Psoas muscle (tissue), 8 donors: ENCODE measurements around the gene GIT1. TPM values are rescaled to one million over a fixed set of nuclear protein-coding genes. Genes with fewer than 3 reads are reported as not detected.

Experiments used
- ATAC-seq, 4 donors: fragments of 200-7000 bp; cut with Tn5 transposase; one replicate each; pipeline ENCODE4 v1.9.1; 2020; ENCODE audit warnings: moderate library complexity in 3 of 4, mild to moderate bottlenecking in 2 of 4
- DNase-seq, 2 donors: peaks; one replicate each; pipeline ENCODE4 v3.0.0-alpha.2; 2020
- H3K27ac ChIP-seq: fragments of 200-600 bp; one replicate; pipeline ENCODE4 v1.8.0; 2022
- H3K27me3 ChIP-seq, 3 donors: fragments of 200-600 bp in 1 of 3; one replicate each; pipeline versions ENCODE4 v1.6.1 to v1.8.0; 2013 to 2022; ENCODE audit warnings: low read length in 2 of 3, mild to moderate bottlenecking in 2 of 3, moderate library complexity in 1 of 3; ENCODE audit not compliant: insufficient read depth in 3 of 3
- H3K36me3 ChIP-seq, 2 donors: fragments of 200-600 bp in 1 of 2; one replicate each; pipeline versions ENCODE4 v1.6.1 to v1.8.0; 2013 to 2022; ENCODE audit warnings: low read depth in 1 of 2, mild to moderate bottlenecking in 1 of 2, moderate library complexity in 1 of 2; ENCODE audit not compliant: insufficient read depth in 1 of 2
- H3K4me1 ChIP-seq: fragments of 200-600 bp; one replicate; pipeline ENCODE4 v1.8.0; 2022
- H3K4me3 ChIP-seq: fragments of 200-600 bp; one replicate; pipeline ENCODE4 v1.8.0; 2022; ENCODE audit warnings: mild to moderate bottlenecking
- H3K9me3 ChIP-seq: fragments of 200-600 bp; one replicate; pipeline ENCODE4 v1.8.0; 2022
- WGBS, 3 donors: extraction: QIAGEN DNeasy Blood & Tissue Kit; methylation state at CpG; one replicate each; pipeline versions ENCODE4 v1.1.6 to v1.1.7; 2013; 5-methylcytosine and 5-hydroxymethylcytosine counted together
- intact Hi-C, 2 donors: fragments of 100-400 bp; cut with DNase I; formaldehyde crosslinking; loops; one replicate each; pipeline versions ENCODE4 v1.11.0 to v1.14.2; 2022
- polyA plus RNA-seq, 3 donors: library from polyadenylated mRNA; stranded (reverse); fragments of 200-250 nt; gene quantifications; one replicate each; pipeline ENCODE4 v1.2.3, GENCODE V29; 2013
- total RNA-seq, 4 donors: library from RNA; stranded (reverse); fragmentation: NEBNext Ultra II Directional in 2 of 4; extraction: Animal tissue kit (Norgen Biotek cat#: 25700) in 2 of 4; gene quantifications; one replicate each; pipeline versions ENCODE4 v1.2.1 to v1.2.4, GENCODE V29; 2021 to 2023
- TF ChIP-seq, protein P1 (sequence below): fragments of 200-600 bp; IDR thresholded peaks from one replicate; pipeline ENCODE4 v1.8.0; 2022; ENCODE audit warnings: antibody characterized with exemption
- donor health status: healthy with polysubstance abuse.
- donor health status: DM: no; HTN: no; CAD: no; lungs with moderate emphysema.
- donor health status: Bipolar disorder and iron deficiency.
- donor health status: healthy.
- donor health status: DM: yes; HTN: yes; CAD: no.
- donor health status: DM: no; HTN: no; CAD: no.
- donor health status: DM: no; HTN: no; CAD: no.
- donor health status: DM: yes; HTN: yes; CAD: no.

GIT1 gene
- total and polyA plus RNA-seq, 7 donors, result 24.3 to 46.0 (median 33.5) TPM

DNA sequence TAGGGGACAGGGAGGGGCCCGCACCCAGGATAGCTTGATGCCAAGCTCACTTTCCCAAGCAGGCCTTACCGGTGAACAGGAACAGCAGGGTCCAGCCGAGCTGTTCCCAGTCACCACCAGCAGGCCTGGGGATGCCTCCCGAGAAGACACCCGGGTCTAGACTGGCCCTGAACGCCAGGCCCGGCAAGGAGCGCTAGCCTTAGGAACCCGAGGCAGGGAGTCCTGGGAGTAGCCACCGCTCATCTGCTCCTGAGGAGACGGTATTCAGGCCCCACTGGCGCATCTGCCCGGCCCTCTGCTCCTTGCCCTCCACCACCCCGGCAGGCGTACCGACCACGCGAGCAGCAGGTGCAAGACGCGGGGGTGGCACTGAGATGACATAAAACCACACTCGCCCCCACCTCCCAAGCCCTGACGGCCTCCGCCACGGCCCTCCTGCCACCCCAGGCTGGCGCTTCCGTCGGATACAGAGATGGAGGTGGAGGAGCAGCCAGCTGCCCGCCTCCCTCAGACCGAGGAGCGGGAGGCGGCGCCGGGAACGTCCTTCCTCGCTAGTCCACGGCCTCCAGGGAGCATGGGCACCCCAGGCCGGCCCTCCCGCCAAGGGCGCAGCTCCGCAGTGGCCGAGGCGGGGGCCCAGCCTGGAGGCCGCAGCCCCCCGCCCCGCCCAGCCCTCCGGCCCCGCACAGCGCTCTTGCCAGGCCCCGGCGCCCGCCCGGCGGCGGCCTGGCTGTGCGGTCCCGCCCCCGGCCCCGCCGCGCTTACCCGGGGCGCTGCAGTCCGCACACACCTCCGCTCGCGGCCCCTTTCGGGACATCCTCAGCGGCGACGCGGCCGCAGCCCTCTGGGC lies 661 bp downstream of the GIT1 start:
- intact Hi-C loops, result loop anchor here in 1 of 2 donors (10.0 kb wide), 1 partner anchor 346 kb away; the partner anchor contains the start of gene SSH2
- Histone ChIP-seq H3K36me3 (no peaks in the 10 kb centered on the region), H3K4me1 (peaks cover 76% of the 10 kb centered on the region)

DNA sequence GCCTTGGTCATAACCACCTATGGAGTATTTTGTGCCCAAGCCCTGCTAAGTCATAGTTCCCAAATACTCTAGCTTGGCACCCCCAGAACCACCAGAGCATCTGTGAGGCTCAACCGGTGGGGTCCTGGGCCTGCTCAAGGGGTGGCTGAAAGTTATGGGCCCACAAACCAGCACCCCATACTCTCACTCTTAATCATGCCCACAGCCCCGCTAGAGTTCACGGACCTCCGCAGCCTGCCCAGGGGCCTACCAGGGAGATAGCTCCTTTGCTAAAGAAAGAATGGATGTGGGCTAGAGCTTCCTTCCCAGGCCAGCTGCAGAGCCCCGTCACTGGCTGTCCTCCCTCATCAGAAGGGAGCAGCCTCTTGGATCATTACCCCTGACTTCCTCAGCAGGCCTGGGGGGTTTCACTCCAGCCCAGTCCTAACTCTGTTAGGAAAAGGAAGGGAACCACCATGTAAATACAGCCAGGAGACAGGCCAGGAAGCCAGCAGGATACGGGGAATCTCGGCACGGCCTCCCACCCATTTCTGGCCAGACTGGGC lies 1.4 kb downstream of the GIT1 start:
- H3K4me1 ChIP-seq, result peaks cover 80% of the 10 kb centered on the region
- no peak for DNase-seq
- H3K27ac ChIP-seq, result peak overlapping the region; percentile 80
- intact Hi-C loops, result loop anchor here in 1 of 2 donors (10.0 kb wide), 1 partner anchor 347 kb away; the partner anchor contains the start of gene SSH2
- H3K36me3 ChIP-seq, result peaks cover 0 to under 1% of the 10 kb centered on the region in 2 donors
- H3K9me3 ChIP-seq, result no peaks in the 10 kb centered on the region
- peak overlapping the region; percentile 90 for H3K4me3 ChIP-seq
- no peaks in the 10 kb centered on the region for H3K27me3 ChIP-seq
- WGBS, 3 donors, result 21 to 29% (median 23%) methylated on average over 8 of the region's 8 CpGs
- TF ChIP-seq, protein P1, sequence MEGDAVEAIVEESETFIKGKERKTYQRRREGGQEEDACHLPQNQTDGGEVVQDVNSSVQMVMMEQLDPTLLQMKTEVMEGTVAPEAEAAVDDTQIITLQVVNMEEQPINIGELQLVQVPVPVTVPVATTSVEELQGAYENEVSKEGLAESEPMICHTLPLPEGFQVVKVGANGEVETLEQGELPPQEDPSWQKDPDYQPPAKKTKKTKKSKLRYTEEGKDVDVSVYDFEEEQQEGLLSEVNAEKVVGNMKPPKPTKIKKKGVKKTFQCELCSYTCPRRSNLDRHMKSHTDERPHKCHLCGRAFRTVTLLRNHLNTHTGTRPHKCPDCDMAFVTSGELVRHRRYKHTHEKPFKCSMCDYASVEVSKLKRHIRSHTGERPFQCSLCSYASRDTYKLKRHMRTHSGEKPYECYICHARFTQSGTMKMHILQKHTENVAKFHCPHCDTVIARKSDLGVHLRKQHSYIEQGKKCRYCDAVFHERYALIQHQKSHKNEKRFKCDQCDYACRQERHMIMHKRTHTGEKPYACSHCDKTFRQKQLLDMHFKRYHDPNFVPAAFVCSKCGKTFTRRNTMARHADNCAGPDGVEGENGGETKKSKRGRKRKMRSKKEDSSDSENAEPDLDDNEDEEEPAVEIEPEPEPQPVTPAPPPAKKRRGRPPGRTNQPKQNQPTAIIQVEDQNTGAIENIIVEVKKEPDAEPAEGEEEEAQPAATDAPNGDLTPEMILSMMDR, result no peak
- ATAC-seq, result no peak

More for the DNA sequence above, 661 bp downstream of the GIT1 start:
- H3K9me3 ChIP-seq, result no peaks in the 10 kb centered on the region
- H3K27ac ChIP-seq, result peak overlapping the region; percentile 80
- H3K4me3 ChIP-seq, result peak overlapping the region; percentile 90
- ATAC-seq (peak in 1 of 4 donors; percentile 5), DNase-seq (peak; percentile 37 to 71)
- H3K27me3 ChIP-seq, result no peaks in the 10 kb centered on the region
- WGBS, 3 donors, result 0 to 1% (median 1%) methylated on average over 40 to 72 of the region's 72 CpGs
- TF ChIP-seq, protein P1, result no peak

DNA sequence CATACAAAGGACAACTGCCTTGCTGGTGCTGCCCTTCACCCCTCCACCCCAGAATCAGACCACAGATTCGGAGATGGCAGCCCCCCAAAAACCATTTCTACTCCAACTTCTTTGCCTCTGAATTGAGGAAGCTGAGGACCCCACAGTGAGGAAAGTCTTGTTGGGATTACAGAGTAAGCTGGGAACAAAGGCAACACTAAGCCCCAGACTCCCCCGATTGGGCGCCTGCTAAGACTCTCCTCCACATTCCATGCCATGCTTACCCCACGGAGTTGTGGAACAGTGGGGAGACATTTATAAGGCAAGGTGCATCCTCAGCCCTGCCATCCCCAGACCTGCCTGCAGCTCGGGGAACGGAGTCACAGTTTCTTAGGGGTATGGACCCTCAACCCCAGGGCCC lies 1.9 kb downstream of the GIT1 start:
- H3K4me3 ChIP-seq, result peak overlapping the region; percentile 90
- 71 to 79% (median 75%) methylated on average over 6 of the region's 6 CpGs for WGBS, 3 donors
- no peak for ATAC-seq
- no peaks in the 10 kb centered on the region for H3K9me3 ChIP-seq
- peaks cover 0 to 6% of the 10 kb centered on the region in 2 donors for H3K36me3 ChIP-seq
- TF ChIP-seq, protein P1, result no peak
- intact Hi-C loops, result loop anchor here in 1 of 2 donors (10.0 kb wide), 1 partner anchor 347 kb away; the partner anchor contains the start of gene SSH2
- H3K27me3 ChIP-seq, result no peaks in the 10 kb centered on the region
- no peak for DNase-seq
- peaks cover 82% of the 10 kb centered on the region for H3K4me1 ChIP-seq
- H3K27ac ChIP-seq, result peak overlapping the region; percentile 80

DNA sequence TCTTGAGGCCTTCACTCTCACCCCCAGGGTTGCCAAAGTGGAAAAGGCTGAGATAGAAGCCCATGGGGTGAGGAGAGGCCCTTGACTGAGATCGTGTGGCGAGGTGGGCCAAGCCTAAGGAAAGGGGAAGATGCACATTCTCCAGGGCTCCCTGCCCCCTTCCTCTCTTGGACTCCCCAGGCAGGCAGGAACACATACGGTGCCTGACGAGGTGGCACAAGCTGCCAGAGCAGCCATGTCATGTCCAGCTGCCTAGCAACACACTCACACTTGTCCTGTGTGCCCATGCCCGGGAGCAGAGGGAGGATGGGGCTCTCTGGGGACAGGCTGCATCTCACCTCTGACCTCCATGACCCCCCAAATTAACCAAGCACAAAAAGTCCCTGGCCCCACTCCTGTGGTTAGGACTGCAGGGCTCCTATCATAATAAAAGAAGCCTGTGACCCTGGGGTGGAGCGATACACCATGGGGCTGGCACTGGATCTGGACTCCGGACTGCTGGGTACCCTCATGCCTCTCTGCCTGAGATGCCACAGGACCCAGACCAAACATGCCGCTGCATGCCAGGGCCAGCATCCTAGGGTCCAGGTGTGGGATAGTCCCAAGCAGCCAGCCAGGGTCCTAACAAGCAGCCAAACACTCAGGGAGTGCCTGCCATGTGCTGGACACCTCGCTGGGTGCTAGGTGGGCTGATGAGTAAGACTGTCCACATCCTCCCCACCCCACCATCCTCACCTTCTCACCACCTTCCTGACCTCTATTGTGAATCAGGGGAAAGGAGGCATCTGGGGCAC lies 2.6 kb downstream of the GIT1 start:
- H3K27me3 ChIP-seq, result no peaks in the 10 kb centered on the region
- peaks cover 74% of the 10 kb centered on the region for H3K4me1 ChIP-seq
- peak overlapping the region; percentile 59 for H3K27ac ChIP-seq
- H3K36me3 ChIP-seq, result peaks cover 0 to 13% of the 10 kb centered on the region in 2 donors
- DNase-seq (no peak), ATAC-seq (no peak)
- 55 to 60% (median 60%) methylated on average over 8 to 9 of the region's 9 CpGs for WGBS, 3 donors
- intact Hi-C loops, result loop anchor here in 1 of 2 donors (10.0 kb wide), 1 partner anchor 348 kb away; the partner anchor contains the start of gene SSH2
- TF ChIP-seq, protein P1, result no peak
- H3K9me3 ChIP-seq, result no peaks in the 10 kb centered on the region
- peak overlapping the region; percentile 90 for H3K4me3 ChIP-seq
